ENCODE measurements around the gene SNRNP40.
"Not testable (repeated sequence)": the region's sequence is repeated elsewhere in the genome, so short reads cannot be mapped to it uniquely, and the experiment has no call there.

GRCh38 chr1:31287791-31288190, 8.8 kb downstream of the SNRNP40 start:
- not testable (repeated sequence) for TF ChIP-seq RAD21 (CRISPR knock-in tag; IDR thresholded peaks at IDR 0.05); EP300 (IDR thresholded peaks at IDR 0.05; ENCODE audit: low read depth in 2 of 2, low read length in 2 of 2); EP300 (CRISPR knock-in tag; IDR thresholded peaks at IDR 0.05; ENCODE audit: borderline replicate concordance); ZNF512 (CRISPR knock-in tag; IDR thresholded peaks at IDR 0.05); GLI4 (CRISPR knock-in tag; IDR thresholded peaks at IDR 0.05; ENCODE audit: borderline replicate concordance); ARNT (IDR thresholded peaks at IDR 0.05); CTCF (CRISPR knock-in tag; IDR thresholded peaks at IDR 0.05); ZNF282 (IDR thresholded peaks at IDR 0.05; ENCODE audit: partially characterized antibody); KAT7 (CRISPR knock-in tag; IDR thresholded peaks at IDR 0.05; ENCODE audit: borderline replicate concordance); SP2 (CRISPR knock-in tag; IDR thresholded peaks at IDR 0.05)

Measured in HepG2 (cell line).